ACHN (cell line): ENCODE results near the gene FAM24B.

Source experiments
- DNase-seq: peaks from one replicate; pipeline ENCODE4 v3.0.0-alpha.2; 2015
- in situ Hi-C: cut with HindIII; loops from 2 replicates; pipeline ENCODE4 v1.10.0; 2017; ENCODE audit warnings: low sequenced_read_pairs, low pct_ligation_motif_present, low pct_unique_long_range_greater_than_20kb

The FAM24B gene

DNA sequence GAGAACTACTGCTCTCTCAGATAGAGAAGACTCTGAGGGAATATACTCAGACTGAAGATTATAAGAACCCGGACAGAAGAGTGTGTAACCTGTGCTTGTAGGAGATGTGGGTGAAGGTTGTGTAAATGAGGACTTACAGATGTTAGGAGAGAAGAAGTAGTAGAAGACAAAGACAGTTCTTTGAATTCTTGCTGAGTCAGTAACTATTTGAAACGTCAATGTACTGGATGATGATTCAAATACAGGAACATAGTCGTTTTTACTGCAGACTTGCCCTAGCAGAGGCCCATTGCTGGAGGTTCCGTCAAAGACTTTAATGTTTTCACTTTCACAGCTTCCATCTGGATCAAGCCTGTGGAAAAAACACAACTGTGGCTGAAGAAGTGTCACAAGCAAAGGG is 40.5 kb downstream of the FAM24B start:
- DNase-seq = no peak
- in situ Hi-C loops = no loop called here

DNA sequence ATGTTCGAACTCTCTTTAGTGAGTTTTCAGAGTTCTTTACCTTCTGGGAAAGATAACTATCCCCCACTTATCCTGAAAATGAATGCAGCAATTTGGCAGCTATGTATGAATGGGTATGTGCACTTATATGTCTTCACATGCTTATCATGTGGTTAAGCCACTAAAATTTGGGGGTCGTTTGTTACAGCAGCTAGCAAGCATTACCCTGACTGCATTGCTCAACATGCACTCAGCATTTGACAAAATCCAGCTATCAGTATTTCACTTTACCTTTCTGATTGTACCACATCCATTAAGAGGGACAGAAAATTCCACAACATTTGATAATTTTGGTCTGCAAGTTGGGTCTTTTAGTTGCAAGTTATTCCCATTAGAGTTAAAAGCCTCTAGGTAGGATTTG is 43.5 kb downstream of the FAM24B start:
- no peak for DNase-seq
- in situ Hi-C loops = no loop called here

- DNase-seq = no peak
- in situ Hi-C loops = no loop called here
Observed at GRCh38 chr10:122830965-122831353, 48.4 kb downstream of the FAM24B start.

GRCh38 chr10:122830273-122830964 is 49.0 kb downstream of the FAM24B start:
- no peak for DNase-seq
- in situ Hi-C loops = no loop called here

GRCh38 chr10:122829454-122829853 is 49.9 kb downstream of the FAM24B start:
- in situ Hi-C loops = no loop called here
- DNase-seq = no peak

- no peak for DNase-seq
- in situ Hi-C loops = no loop called here
Observed at GRCh38 chr10:122828716-122829255, 50.6 kb downstream of the FAM24B start.

DNA sequence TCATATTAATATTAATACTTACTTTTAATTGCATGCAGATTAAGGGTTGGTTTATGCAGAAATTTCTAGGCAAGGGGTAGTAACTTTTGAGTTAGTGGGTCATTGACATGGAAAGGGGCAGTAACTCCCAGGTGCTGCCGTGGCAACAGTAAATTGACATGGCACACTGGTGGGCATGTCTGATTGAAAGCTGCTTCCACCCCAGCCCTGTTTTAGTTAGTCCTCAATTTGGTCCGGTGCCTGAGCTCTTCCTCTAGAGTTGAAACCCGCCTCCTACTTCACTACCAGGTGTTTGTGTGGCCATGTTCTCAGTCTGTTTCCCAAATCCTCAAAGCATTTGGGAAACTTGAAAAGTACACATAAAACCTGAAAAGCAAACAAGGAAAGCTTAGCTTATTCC is 52.1 kb downstream of the FAM24B start:
- DNase-seq = no peak
- in situ Hi-C loops = no loop called here

GRCh38 chr10:122822973-122823690 is 56.2 kb downstream of the FAM24B start:
- in situ Hi-C loops = no loop called here
- no peak for DNase-seq

DNA sequence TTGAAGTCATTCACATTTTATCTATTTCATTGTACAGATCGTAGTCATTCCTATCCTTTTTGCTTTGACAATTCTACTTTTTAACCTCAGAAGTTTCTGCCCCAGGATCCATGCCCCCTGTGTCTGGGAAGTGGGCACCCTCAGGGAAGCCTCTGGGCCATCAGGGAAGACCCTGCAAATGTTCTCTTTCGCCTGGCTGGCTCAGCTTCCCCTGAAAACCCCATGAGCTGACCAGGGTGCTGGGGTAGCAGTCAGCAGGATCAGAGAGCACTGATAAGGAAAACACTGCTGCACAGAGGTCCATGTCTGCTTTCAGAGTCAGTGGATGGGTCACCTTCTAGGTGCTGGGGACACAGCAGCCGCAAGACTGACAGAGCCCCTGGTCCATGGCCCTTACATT is 57.6 kb downstream of the FAM24B start:
- DNase-seq = no peak
- in situ Hi-C loops = no loop called here

- no peak for DNase-seq
- in situ Hi-C loops = no loop called here
Observed at GRCh38 chr10:122815458-122815857, 63.9 kb downstream of the FAM24B start.

- DNase-seq = no peak
- in situ Hi-C loops = no loop called here
Observed at GRCh38 chr10:122814493-122814892, 64.9 kb downstream of the FAM24B start.

GRCh38 chr10:122812751-122813150 is 66.6 kb downstream of the FAM24B start:
- in situ Hi-C loops = no loop called here
- no peak for DNase-seq

GRCh38 chr10:122802282-122802681 is 77.1 kb downstream of the FAM24B start:
- in situ Hi-C loops = no loop called here
- no peak for DNase-seq
